Measurements from ENCODE around the gene ST7.
A peak's percentile ranks its signal among the peaks of the same experiment; 100 is the strongest.

ST7 gene

DNA sequence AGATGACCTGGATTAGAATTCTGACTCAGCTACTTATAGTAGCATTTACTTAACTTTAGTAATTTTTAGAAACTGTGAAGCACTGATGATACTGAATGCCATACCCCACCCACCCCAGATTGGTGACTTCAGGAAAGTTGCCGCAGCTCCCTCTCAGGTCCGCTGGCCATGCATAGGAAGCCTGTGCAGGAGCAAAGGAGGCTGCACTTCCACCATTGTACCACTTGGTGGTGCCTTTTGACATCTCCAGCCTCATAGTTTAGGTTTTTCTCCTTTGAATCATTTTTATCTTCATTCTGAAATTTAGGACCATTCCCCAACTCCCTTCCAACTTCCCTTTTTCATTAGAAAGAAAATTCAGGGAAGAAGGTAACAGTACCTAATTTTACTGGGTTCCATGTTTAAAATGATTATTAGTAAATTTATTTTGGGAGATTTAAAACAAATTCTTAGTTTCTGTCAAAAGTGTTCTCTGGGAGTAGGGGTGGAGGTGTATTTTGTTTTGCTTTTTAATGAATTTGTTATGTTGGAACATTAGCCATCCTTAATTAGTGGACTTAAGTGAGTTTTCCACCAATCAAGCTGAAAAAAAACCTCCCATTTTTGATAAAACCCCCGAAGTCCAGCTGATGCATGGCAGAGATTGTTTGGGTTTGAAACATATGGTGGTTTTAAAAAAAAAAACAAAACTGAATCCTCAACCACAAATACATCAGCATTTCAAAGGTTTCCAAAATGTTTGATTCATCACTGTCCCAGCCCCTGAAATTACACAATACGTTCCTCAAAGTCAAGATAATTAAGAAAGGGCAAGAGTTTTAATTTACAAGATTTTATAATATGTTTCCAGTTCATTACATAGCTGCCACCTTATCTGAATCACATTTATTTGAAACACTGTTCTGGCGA lies 259.9 kb downstream of the ST7 start:
- no peak for DNase-seq (ENCODE audit: low read depth, low spot score)
- no peaks in the 10 kb centered on the region for H3K9me3 ChIP-seq (ENCODE audit: low read depth, low read length)
- no peak overlapping the region for H3K9ac ChIP-seq (ENCODE audit: insufficient read length)
- peaks cover 9% of the 10 kb centered on the region; the same call in 1 of the 2 replicates for H3K36me3 ChIP-seq (ENCODE audit: insufficient read depth, low read length)
- no peak overlapping the region for H3K27ac ChIP-seq
- TF ChIP-seq FOXP2 (optimal IDR thresholded peaks at IDR 0.05; ENCODE audit: control extremely low read depth, extremely low read length, insufficient read depth): no peak
- TF ChIP-seq EZH2 (IDR thresholded peaks at IDR 0.05): no peak
- TF ChIP-seq POLR2AphosphoS5 (IDR thresholded peaks at IDR 0.05; ENCODE audit: borderline replicate concordance, low read depth, low read length): no peak
- H3K4me3 ChIP-seq: no peak overlapping the region

DNA sequence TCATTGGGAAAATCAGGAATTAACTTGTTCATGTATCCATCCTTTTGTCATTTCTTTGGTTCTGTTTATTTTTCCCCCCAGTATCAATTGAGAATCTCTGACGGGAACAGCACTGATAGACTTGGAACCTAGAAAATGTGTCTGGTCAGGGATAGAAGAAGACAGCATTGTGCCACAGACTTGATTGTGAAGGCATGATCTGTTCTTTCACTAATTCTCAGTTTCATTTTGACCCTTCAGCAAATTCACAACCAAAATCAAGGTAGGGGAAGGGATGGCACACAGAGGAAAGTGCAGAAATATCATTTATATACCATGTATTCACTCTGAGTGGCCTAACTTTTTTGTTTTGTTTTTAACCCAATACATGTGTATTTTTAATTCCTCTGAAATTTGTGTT lies 262.7 kb downstream of the ST7 start:
- H3K27ac ChIP-seq: no peak overlapping the region
- no peak overlapping the region for H3K4me3 ChIP-seq
- TF ChIP-seq EZH2 (IDR thresholded peaks at IDR 0.05): no peak
- no peak for TF ChIP-seq POLR2AphosphoS5 (IDR thresholded peaks at IDR 0.05; ENCODE audit: borderline replicate concordance, low read depth, low read length)
- no peak for TF ChIP-seq FOXP2 (optimal IDR thresholded peaks at IDR 0.05; ENCODE audit: control extremely low read depth, extremely low read length, insufficient read depth)
- no peaks in the 10 kb centered on the region for H3K9me3 ChIP-seq (ENCODE audit: low read depth, low read length)
- H3K9ac ChIP-seq (ENCODE audit: insufficient read length): no peak overlapping the region
- H3K36me3 ChIP-seq (ENCODE audit: insufficient read depth, low read length): no peaks in the 10 kb centered on the region
- no peak for DNase-seq (ENCODE audit: low read depth, low spot score)

DNA sequence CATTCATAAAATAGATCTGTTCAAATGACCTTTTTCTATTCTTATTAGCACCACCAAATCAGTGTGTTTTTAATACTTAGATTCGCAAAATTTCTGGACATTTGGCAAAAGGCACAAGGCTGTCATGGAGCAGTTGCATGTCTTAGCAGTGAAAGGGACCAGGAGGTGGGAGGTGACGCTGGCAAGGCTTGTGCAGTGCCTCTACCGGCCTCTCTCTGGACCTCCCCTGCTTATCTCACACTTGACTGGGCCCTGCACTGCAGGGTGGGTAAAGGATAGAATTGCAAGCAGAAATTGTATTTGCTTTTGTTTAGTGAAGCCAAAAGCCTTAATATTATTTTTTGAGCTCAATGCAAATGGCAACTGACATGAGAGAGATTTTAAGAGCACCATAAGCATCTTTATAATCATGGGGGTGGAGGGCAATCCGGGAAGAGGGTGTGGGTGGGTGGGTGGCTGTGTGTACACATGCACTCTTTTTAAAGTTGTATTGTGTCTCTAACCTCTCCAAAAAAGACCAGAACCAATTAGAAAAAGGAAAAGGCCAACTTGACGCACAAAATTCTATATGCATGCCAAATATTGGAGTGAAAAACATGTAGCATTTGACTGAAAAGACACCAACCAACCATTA lies 263.3 kb downstream of the ST7 start:
- Histone ChIP-seq H3K27ac (peak overlapping the region; percentile 64; the same call in 1 of the 2 replicates), H3K36me3 (ENCODE audit: insufficient read depth, low read length) (no peaks in the 10 kb centered on the region), H3K4me3 (no peak overlapping the region), H3K9ac (ENCODE audit: insufficient read length) (no peak overlapping the region), H3K9me3 (ENCODE audit: low read depth, low read length) (no peaks in the 10 kb centered on the region)
- no peak for DNase-seq (ENCODE audit: low read depth, low spot score)
- TF ChIP-seq POLR2AphosphoS5 (IDR thresholded peaks at IDR 0.05; ENCODE audit: borderline replicate concordance, low read depth, low read length): no peak
- TF ChIP-seq EZH2 (IDR thresholded peaks at IDR 0.05): no peak
- no peak for TF ChIP-seq FOXP2 (optimal IDR thresholded peaks at IDR 0.05; ENCODE audit: control extremely low read depth, extremely low read length, insufficient read depth)

DNA sequence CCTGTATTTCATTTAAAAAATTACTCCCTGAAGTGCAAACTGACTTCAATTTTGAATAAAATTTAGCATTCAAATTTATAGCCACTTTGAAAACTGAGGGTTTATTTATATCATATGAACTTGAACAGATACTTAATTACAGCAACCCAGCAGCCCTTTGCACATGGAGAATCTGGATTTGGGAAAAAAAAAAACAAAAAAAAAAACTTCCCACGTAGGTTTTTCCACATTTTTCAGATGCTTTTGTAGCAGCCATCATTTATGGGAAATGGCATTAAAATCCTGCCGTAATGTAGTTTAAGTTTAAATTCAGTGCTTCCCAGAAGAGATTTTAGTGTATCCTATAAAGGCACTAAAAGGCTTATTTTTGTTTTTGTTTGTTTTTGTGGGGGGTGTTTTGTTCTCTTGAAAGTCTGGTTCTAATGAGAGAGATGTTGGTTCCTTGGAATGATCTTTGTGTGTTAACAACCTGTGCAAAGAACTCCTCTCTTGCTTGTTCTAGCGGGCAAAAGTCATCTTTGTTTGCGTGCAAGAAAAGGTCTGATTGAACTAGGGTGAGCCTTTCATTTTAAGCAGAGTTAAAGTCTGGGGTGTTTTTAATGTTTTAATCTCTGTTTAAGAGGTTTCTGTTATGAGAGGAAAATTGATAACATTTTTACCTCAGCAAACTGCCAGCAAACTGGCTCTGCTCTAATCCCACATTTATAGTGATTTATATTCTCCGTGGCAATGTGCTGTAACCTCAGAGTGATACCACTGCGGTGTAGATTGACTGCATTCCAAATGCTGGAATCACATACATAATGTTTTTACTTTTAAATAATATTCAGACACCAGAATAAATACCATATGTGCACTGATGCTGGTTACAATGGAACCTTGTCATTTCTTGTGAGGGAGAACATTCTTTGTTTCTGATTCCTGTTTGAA lies 264.1 kb downstream of the ST7 start:
- Histone ChIP-seq H3K27ac (peak overlapping the region; percentile 64), H3K36me3 (ENCODE audit: insufficient read depth, low read length) (no peaks in the 10 kb centered on the region), H3K9me3 (ENCODE audit: low read depth, low read length) (no peaks in the 10 kb centered on the region), H3K9ac (ENCODE audit: insufficient read length) (peak overlapping the region; percentile 11), H3K4me3 (peak overlapping the region; percentile 2)
- no peak for DNase-seq (ENCODE audit: low read depth, low spot score)
- TF ChIP-seq POLR2AphosphoS5 (IDR thresholded peaks at IDR 0.05; ENCODE audit: borderline replicate concordance, low read depth, low read length) (no peak), EZH2 (IDR thresholded peaks at IDR 0.05) (no peak), FOXP2 (optimal IDR thresholded peaks at IDR 0.05; ENCODE audit: control extremely low read depth, extremely low read length, insufficient read depth) (no peak)

DNA sequence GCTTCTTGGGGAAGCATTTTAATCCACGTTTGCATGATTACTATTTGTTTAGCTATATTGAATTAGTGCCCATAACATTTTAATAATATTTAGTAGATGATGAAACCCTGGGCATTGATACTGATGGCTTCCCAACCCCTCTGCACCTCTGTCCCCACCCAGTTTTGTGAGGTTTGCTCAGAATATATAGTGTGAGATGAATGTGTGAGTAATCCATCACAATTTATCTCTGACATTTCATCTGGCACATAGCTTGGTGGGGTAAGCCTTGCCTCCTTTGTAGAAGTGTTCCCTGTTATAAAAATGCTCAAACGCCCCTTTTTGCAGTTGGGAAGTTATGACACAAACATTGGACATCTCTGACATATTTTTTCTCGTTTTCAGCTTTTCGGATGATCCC lies 265.4 kb downstream of the ST7 start:
- H3K4me3 ChIP-seq: no peak overlapping the region
- H3K27ac ChIP-seq: no peak overlapping the region
- no peaks in the 10 kb centered on the region for H3K36me3 ChIP-seq (ENCODE audit: insufficient read depth, low read length)
- no peak for DNase-seq (ENCODE audit: low read depth, low spot score)
- H3K9me3 ChIP-seq (ENCODE audit: low read depth, low read length): no peaks in the 10 kb centered on the region
- H3K9ac ChIP-seq (ENCODE audit: insufficient read length): no peak overlapping the region
- TF ChIP-seq EZH2 (IDR thresholded peaks at IDR 0.05) (no peak), POLR2AphosphoS5 (IDR thresholded peaks at IDR 0.05; ENCODE audit: borderline replicate concordance, low read depth, low read length) (no peak), FOXP2 (optimal IDR thresholded peaks at IDR 0.05; ENCODE audit: control extremely low read depth, extremely low read length, insufficient read depth) (no peak)

DNA sequence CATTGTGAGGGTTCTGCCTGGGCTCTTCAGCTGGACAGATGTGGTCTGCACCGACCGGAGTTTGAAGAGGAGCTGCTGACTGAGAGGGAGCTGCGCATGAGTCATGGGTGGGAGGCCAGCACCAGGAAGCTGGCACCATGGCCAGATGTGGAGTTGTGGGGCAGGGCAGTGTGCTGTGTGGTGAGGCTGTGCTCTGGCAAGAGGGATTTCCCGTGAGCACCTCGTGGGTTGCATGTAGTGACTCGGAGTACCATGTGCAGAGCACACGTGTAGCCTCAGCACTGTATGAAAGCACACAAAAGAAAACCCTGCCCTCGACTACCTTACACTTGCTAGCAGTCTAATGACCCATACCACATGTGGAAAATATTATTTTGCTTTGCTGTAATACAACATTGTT lies 266.2 kb downstream of the ST7 start:
- no peak for DNase-seq (ENCODE audit: low read depth, low spot score)
- H3K9ac ChIP-seq (ENCODE audit: insufficient read length): no peak overlapping the region
- TF ChIP-seq EZH2 (IDR thresholded peaks at IDR 0.05) (no peak), POLR2AphosphoS5 (IDR thresholded peaks at IDR 0.05; ENCODE audit: borderline replicate concordance, low read depth, low read length) (no peak), FOXP2 (optimal IDR thresholded peaks at IDR 0.05; ENCODE audit: control extremely low read depth, extremely low read length, insufficient read depth) (no peak)
- no peaks in the 10 kb centered on the region for H3K9me3 ChIP-seq (ENCODE audit: low read depth, low read length)
- H3K4me3 ChIP-seq: no peak overlapping the region
- H3K36me3 ChIP-seq (ENCODE audit: insufficient read depth, low read length): no peaks in the 10 kb centered on the region
- no peak overlapping the region for H3K27ac ChIP-seq

DNA sequence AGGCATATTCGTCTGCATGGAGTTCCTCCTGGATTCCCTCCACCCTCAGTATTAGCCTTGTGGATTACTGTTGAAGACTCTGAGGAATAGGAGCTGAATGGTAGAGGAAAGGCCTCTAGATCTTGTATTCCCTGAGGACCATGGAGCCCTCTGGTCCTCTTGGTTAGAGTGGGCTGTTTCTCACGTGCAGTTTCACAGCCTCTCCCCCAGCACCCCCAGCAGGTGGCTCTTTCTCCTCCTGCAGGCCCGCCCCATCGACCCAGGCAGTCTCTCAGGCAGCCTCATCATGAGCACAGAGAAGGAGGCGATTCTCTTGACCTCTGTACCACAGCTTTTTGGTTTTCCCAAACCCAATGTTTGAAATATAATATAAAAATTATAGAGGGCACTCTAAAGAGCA lies 267.5 kb downstream of the ST7 start:
- no peak for DNase-seq (ENCODE audit: low read depth, low spot score)
- no peak for TF ChIP-seq EZH2 (IDR thresholded peaks at IDR 0.05)
- no peaks in the 10 kb centered on the region for H3K9me3 ChIP-seq (ENCODE audit: low read depth, low read length)
- H3K27ac ChIP-seq: no peak overlapping the region
- no peak overlapping the region for H3K9ac ChIP-seq (ENCODE audit: insufficient read length)
- H3K36me3 ChIP-seq (ENCODE audit: insufficient read depth, low read length): no peaks in the 10 kb centered on the region
- no peak overlapping the region for H3K4me3 ChIP-seq

DNA sequence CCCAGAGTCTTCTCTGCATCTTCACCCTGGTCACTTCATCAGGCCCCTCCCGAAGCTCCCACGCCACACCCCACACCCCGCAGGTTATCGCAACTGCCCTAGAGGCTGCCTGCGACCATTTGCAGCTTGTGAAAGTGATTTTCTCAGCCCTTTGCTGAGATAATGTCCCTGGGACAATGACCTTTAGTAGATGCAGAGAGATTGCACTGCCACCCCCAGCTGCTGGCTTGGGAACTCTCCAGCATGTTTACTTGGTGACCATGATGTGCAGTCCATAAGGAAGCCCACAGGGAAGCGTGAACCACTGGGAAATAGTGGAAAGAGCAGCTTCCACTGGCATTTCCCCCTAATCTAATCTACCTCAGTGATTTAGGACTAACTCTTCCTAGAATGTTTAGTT lies 272.2 kb downstream of the ST7 start:
- TF ChIP-seq FOXP2 (optimal IDR thresholded peaks at IDR 0.05; ENCODE audit: control extremely low read depth, extremely low read length, insufficient read depth): no peak
- no peak for TF ChIP-seq EZH2 (IDR thresholded peaks at IDR 0.05)
- no peak for TF ChIP-seq POLR2AphosphoS5 (IDR thresholded peaks at IDR 0.05; ENCODE audit: borderline replicate concordance, low read depth, low read length)
- DNase-seq (ENCODE audit: low read depth, low spot score): no peak
- Histone ChIP-seq H3K9me3 (ENCODE audit: low read depth, low read length) (no peaks in the 10 kb centered on the region), H3K36me3 (ENCODE audit: insufficient read depth, low read length) (no peaks in the 10 kb centered on the region), H3K27ac (no peak overlapping the region), H3K9ac (ENCODE audit: insufficient read length) (no peak overlapping the region), H3K4me3 (no peak overlapping the region)

Measured in SK-N-MC (cell line).